Ascending aorta (tissue), 2 donors: ENCODE results near the gene CLIP2. TPM values are rescaled to one million over a fixed set of nuclear protein-coding genes. Genes with fewer than 3 reads are reported as not detected.
"Not testable (repeated sequence)": the region's sequence is repeated elsewhere in the genome, so short reads cannot be mapped to it uniquely, and the experiment has no call there.

Experiments
- DNase-seq, 2 donors: peaks; one replicate each; pipeline ENCODE4 v3.0.0-alpha.2; 2019; ENCODE audit warnings: low spot score in 2 of 2
- H3K27ac ChIP-seq, 2 donors: fragments of 200-600 bp; sonication (generic); one replicate each; pipeline ENCODE4 v1.5.1; 2016 to 2017; ENCODE audit warnings: mild to moderate bottlenecking in 1 of 2
- H3K27me3 ChIP-seq: fragments of 200-600 bp; sonication (generic); one replicate; pipeline ENCODE4 v1.5.1; 2017
- H3K36me3 ChIP-seq, 2 donors: fragments of 200-600 bp; sonication (generic); one replicate each; pipeline ENCODE4 v1.5.1; 2016
- H3K4me1 ChIP-seq, 2 donors: fragments of 200-600 bp; sonication (generic); one replicate each; pipeline ENCODE4 v1.5.1; 2016 to 2017; ENCODE audit warnings: mild to moderate bottlenecking in 1 of 2
- H3K4me3 ChIP-seq, 2 donors: fragments of 200-600 bp; sonication (generic); one replicate each; pipeline ENCODE4 v1.5.1; 2016 to 2017; ENCODE audit warnings: mild to moderate bottlenecking in 1 of 2
- H3K9me3 ChIP-seq, 2 donors: fragments of 200-600 bp; sonication (generic); one replicate each; pipeline ENCODE4 v1.5.1; 2016
- intact Hi-C: fragments of 100-400 bp; cut with DNase I; formaldehyde crosslinking; loops from one replicate; pipeline ENCODE4 v1.15.1; 2023
- total RNA-seq: library from RNA; depleted of rRNA; stranded (reverse); fragments of >200 nt; gene quantifications from one replicate; pipeline ENCODE4 v1.1.0, GENCODE V29; 2016
- TF ChIP-seq, protein P1 (sequence below), 3 experiments: fragments of 200-600 bp in 2 of 3; fragments of 450-650 bp in 1 of 3; sonication (generic) in 2 of 3; IDR thresholded peaks; one replicate each; pipeline ENCODE4 v1.5.1; 2016 to 2019; ENCODE audit warnings: antibody characterized with exemption in 3 of 3, mild to moderate bottlenecking in 1 of 3, moderate library complexity in 1 of 3

The CLIP2 gene
- total RNA-seq, 1 donor from 2014 or later: 50.2 TPM

DNA sequence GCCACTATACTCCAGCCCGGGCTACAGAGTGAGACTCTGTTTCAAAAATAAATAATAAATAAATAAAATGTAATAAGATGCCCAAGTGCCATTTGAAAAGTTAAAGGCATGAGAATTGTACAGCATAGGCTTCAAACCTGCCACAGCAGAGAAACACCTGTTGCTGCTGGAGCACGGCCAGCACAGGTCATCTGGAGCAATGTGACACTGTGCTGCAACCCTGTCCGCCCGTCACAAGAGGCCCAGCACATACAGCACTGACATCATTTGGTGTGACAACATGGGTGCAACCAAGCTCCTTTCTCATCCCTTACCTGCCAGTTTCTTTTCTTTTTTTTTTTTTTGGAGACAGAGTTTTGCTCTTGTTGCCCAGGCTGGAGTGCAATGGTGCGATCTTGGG, 36.3 kb upstream of the CLIP2 start:
- DNase-seq: no peak
- Histone ChIP-seq H3K9me3 (no peaks in the 10 kb centered on the region), H3K27ac (no peak overlapping the region), H3K36me3 (peaks cover 15 to 27% of the 10 kb centered on the region in 2 donors), H3K4me1 (peaks cover 4 to 25% of the 10 kb centered on the region in 2 donors), H3K27me3 (no peaks in the 10 kb centered on the region), H3K4me3 (no peak overlapping the region)
- TF ChIP-seq, protein P1, sequence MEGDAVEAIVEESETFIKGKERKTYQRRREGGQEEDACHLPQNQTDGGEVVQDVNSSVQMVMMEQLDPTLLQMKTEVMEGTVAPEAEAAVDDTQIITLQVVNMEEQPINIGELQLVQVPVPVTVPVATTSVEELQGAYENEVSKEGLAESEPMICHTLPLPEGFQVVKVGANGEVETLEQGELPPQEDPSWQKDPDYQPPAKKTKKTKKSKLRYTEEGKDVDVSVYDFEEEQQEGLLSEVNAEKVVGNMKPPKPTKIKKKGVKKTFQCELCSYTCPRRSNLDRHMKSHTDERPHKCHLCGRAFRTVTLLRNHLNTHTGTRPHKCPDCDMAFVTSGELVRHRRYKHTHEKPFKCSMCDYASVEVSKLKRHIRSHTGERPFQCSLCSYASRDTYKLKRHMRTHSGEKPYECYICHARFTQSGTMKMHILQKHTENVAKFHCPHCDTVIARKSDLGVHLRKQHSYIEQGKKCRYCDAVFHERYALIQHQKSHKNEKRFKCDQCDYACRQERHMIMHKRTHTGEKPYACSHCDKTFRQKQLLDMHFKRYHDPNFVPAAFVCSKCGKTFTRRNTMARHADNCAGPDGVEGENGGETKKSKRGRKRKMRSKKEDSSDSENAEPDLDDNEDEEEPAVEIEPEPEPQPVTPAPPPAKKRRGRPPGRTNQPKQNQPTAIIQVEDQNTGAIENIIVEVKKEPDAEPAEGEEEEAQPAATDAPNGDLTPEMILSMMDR (IDR thresholded peaks at IDR 0.05): no peak
- intact Hi-C loops: loop anchor here (5.0 kb wide), 2 partner anchors 139 to 229 kb away; no protein-coding TSS in a partner anchor

DNA sequence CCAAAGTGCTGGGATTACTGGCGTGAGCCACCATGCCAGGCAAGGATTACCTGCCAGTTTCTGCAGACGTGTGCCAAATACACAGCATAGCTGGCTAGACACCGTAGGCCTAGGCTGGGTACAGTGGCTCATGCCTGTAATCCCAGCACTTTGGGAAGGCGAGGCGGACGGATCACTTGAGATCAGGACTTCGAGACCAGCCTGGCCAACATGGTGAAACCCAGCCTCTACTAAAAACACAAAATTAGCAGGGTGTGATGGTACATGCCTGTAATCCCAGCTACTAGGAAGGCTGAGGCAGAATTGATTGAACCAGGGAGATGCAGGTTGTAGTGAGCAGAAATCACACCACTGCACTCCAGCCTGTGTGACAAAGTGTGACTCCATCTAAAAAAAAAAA, 35.9 kb upstream of the CLIP2 start:
- Histone ChIP-seq H3K36me3 (peaks cover 11 to 27% of the 10 kb centered on the region in 2 donors), H3K27ac (no peak overlapping the region), H3K27me3 (no peaks in the 10 kb centered on the region), H3K4me1 (peaks cover 4 to 25% of the 10 kb centered on the region in 2 donors), H3K9me3 (no peaks in the 10 kb centered on the region), H3K4me3 (peak overlapping the region; percentile 77 to 90)
- TF ChIP-seq, protein P1 (IDR thresholded peaks at IDR 0.05): no peak
- DNase-seq: no peak
- intact Hi-C loops: loop anchor here (5.0 kb wide), 2 partner anchors 139 to 229 kb away; no protein-coding TSS in a partner anchor

DNA sequence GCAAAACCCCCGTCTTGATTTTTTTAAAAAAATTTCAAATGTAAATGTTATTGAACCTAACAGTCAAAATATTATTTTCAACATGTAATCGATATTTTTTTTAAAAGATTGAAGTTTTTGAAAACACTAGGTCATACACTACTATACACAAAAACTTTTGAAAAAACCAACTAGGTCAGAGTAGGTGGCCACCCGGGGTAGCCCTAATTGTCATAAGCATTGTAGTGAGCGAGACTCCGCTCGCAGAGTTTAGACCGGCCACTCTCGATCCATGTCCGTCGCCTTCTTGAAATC, 35.4 kb upstream of the CLIP2 start:
- intact Hi-C loops: loop anchor here (2.0 to 5.0 kb wide), 3 partner anchors 19 to 229 kb away; no protein-coding TSS in a partner anchor
- no peaks in the 10 kb centered on the region for H3K27me3 ChIP-seq
- peaks cover 6 to 23% of the 10 kb centered on the region in 2 donors for H3K36me3 ChIP-seq
- H3K4me1 ChIP-seq: peaks cover 4 to 25% of the 10 kb centered on the region in 2 donors
- no peak for DNase-seq
- TF ChIP-seq, protein P1 (IDR thresholded peaks at IDR 0.05): no peak
- H3K9me3 ChIP-seq: no peaks in the 10 kb centered on the region
- H3K27ac ChIP-seq: peak overlapping the region; percentile 91 to 95
- H3K4me3 ChIP-seq: peak overlapping the region; percentile 77 to 90

DNA sequence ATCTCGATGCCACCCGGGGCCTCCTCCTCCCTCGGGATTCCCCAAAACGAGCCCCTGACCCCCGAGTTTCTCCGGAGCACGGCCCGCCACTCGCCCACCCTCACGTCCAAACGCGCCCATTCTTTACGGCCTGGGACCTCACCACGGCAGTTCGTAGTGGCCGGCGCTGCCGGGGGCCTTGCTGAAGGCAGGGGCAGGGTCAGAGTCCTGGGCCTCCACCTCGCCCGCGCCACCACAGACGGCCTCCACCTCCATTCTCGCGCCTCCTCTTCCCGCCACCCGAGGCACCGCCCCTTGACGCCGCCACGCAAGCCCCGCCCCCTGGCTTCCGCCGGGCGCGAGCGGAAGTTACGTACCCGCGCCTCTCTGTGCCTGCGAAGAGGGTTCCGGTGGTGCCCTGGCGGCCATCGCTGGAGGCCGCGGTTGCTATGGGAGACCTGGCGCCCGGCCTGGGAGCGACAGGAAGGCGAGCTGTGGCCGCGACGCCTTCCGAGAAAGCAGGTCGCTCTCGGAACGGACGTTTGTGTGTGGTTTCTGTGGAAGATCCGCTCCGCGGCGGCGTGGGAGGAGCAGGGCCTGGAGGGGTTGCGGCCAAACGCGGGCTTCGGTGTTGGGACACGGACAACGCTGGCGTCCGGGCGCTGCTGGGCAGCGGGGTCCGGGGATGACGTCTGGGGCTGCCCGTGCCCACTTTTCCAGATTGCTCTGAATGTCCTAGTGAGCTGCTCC, 34.9 kb upstream of the CLIP2 start, which contains the start of gene RFC2:
TSS of gene RFC2 (minus strand) at position 271 of the 729 bp plus-strand sequence. CDS start at position 255, 16 bp downstream.
- H3K27me3 ChIP-seq: no peaks in the 10 kb centered on the region
- H3K4me1 ChIP-seq: peaks cover 4 to 25% of the 10 kb centered on the region in 2 donors
- intact Hi-C loops: loop anchor here (2.0 to 5.0 kb wide), 3 partner anchors 19 to 228 kb away; no protein-coding TSS in a partner anchor

DNA sequence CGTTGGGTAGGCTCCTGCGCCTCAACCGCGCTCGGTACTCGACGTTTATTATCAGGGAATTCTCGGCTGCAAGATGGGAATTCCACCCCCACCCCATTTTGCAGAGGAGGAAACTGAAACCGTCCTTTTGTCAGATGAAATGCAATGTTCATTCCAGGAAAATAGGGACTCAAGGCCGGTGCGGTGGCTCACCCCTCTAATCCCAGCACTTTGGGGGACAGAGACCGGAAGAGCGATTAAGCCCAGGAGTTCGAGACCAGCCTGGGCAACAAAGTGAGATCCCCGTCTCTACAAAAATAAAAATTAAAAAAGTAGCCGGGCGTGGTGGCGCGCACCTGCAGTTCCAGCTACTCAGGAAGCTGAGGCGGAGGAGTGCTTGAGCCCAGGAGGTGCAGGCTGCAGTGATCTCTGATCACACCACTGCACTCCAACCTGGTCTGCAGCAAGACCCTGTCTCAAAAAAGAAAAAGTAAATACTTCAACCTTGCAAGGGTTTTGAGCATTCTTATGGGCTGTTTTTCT, 34.3 kb upstream of the CLIP2 start:
- peak overlapping the region; percentile 91 to 95 for H3K27ac ChIP-seq

More for the DNA sequence above, 34.9 kb upstream of the CLIP2 start, which contains the start of gene RFC2:
- Histone ChIP-seq H3K9me3 (no peaks in the 10 kb centered on the region), H3K36me3 (peaks cover 5 to 18% of the 10 kb centered on the region in 2 donors), H3K27ac (peak within 1 kb of the TSS; percentile 91 to 95), H3K4me3 (peak within 1 kb of the TSS; percentile 77 to 90)
- DNase-seq: peak; percentile 88 to 98
- TF ChIP-seq, protein P1 (IDR thresholded peaks at IDR 0.05): peak in 1 of 3 experiments; percentile 65

DNA sequence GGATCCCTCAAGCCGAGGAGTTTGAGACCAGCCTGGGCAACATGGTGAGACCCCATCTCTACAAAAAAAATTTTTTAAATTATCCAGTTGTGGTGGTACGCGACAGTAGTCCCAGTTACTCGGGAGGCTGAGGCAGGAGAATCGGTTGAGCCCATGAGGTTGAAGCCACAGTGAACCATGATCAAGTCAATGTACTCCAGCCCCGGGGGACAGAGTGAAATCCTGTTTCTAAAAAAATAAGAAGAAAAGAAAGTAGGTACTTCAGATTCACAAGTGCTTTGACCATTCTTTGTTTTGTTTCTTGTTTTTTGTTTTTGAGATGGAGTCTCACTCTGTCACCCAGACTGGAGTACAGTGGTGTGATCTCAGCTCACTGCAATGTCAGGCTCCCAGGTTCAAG, 33.7 kb upstream of the CLIP2 start:
- Histone ChIP-seq H3K27ac (peak overlapping the region; percentile 91 to 95), H3K4me3 (peak overlapping the region; percentile 77 to 90), H3K4me1 (peaks cover 4 to 25% of the 10 kb centered on the region in 2 donors)
- intact Hi-C loops: loop anchor here (2.0 kb wide), 1 partner anchor 17 kb away; no protein-coding TSS in a partner anchor
- DNase-seq, H3K36me3 ChIP-seq, H3K27me3 ChIP-seq, H3K9me3 ChIP-seq: not testable (repeated sequence)

More for the DNA sequence above, 34.3 kb upstream of the CLIP2 start:
- Histone ChIP-seq H3K4me1 (peaks cover 4 to 25% of the 10 kb centered on the region in 2 donors), H3K36me3 (peaks cover 0 to 11% of the 10 kb centered on the region in 2 donors), H3K4me3 (peak overlapping the region; percentile 77 to 90), H3K9me3 (no peaks in the 10 kb centered on the region), H3K27me3 (no peaks in the 10 kb centered on the region)
- no peak for DNase-seq
- intact Hi-C loops: loop anchor here (2.0 to 5.0 kb wide), 3 partner anchors 18 to 227 kb away; no protein-coding TSS in a partner anchor
- TF ChIP-seq, protein P1 (IDR thresholded peaks at IDR 0.05): no peak
